K562 (cell line): ENCODE measurements around the gene FGF21. TPM values are rescaled to one million over a fixed set of nuclear protein-coding genes. Genes with fewer than 3 reads are reported as not detected.

ENCODE experiments used
- ARHGAP35 ChIP-seq: fragments of 450-650 bp; IDR thresholded peaks from 2 replicates; pipeline ENCODE4 v1.6.1; 2018; ENCODE audit not compliant: partially characterized antibody
- ARID2 ChIP-seq: fragments of 450-650 bp; IDR thresholded peaks from 2 replicates; pipeline ENCODE4 v1.6.1; 2017; ENCODE audit warnings: antibody characterized with exemption, mild to moderate bottlenecking
- BCL6 ChIP-seq: fragments of 250-450 bp; sonication (Bioruptor Pico); IDR thresholded peaks from 2 replicates; pipeline ENCODE4 v1.4.0; 2020
- CBX2 ChIP-seq: fragments of 200-600 bp; sonication (generic); IDR thresholded peaks from one replicate; pipeline ENCODE4 v1.6.1; 2012; ENCODE audit warnings: mild to moderate bottlenecking, low read length, inconsistent platforms; ENCODE audit not compliant: insufficient read depth, poor library complexity, severe bottlenecking
- EHMT2 ChIP-seq: fragments of 450-650 bp; IDR thresholded peaks from 2 replicates; pipeline ENCODE4 v1.6.1; 2018; ENCODE audit warnings: antibody characterized with exemption
- KAT2B ChIP-seq: IDR thresholded peaks from one replicate; pipeline ENCODE4 v1.6.1; 2012; ENCODE audit warnings: low read depth, mild to moderate bottlenecking, control low read depth, inconsistent platforms, low read length, moderate library complexity
- MAZ ChIP-seq, 2 experiments: fragments of 450-650 bp in 1 of 2; sonication (generic) in 1 of 2; formaldehyde crosslinking; IDR thresholded peaks in 1 of 2; conservative IDR thresholded peaks in 1 of 2; 2 replicates each; pipeline versions ENCODE4 v1.4.0 to v1.5.0; 2020; ENCODE audit warnings: mild to moderate bottlenecking in 1 of 2, missing genetic modification reagents in 1 of 2
- NELFE ChIP-seq: IDR thresholded peaks from 2 replicates; pipeline ENCODE4 v1.6.1; 2011; ENCODE audit warnings: mild to moderate bottlenecking; ENCODE audit not compliant: insufficient read depth, insufficient read length
- NFRKB ChIP-seq: fragments of 450-650 bp; IDR thresholded peaks from 2 replicates; pipeline ENCODE4 v1.6.1; 2016; ENCODE audit warnings: low read depth
- NFXL1 ChIP-seq: fragments of 450-650 bp; formaldehyde crosslinking; IDR thresholded peaks from 2 replicates; pipeline ENCODE4 v1.4.0; 2021; ENCODE audit warnings: mild to moderate bottlenecking
- NONO ChIP-seq, 2 experiments: fragments of 200-400 bp in 1 of 2; fragments of 450-650 bp in 1 of 2; formaldehyde crosslinking in 1 of 2; IDR thresholded peaks; 2 replicates each; pipeline ENCODE4 v1.6.1; 2017; ENCODE audit warnings: low read depth in 2 of 2, mild to moderate bottlenecking in 2 of 2, moderate library complexity in 2 of 2, low read length in 1 of 2
- REST ChIP-seq, 2 experiments: fragments of 450-650 bp; formaldehyde crosslinking in 1 of 2; IDR thresholded peaks; 2 replicates each; pipeline versions ENCODE4 v1.4.0 to v1.6.1; 2014 to 2020; ENCODE audit warnings: mild to moderate bottlenecking in 2 of 2, borderline replicate concordance in 1 of 2, low read depth in 1 of 2
- SRSF1 ChIP-seq: fragments of 200-400 bp; formaldehyde crosslinking; IDR thresholded peaks from 2 replicates; pipeline ENCODE4 v1.6.1; 2017; ENCODE audit warnings: mild to moderate bottlenecking, low read depth, low read length, moderate library complexity
- TAF7 ChIP-seq: fragments of 450-650 bp; IDR thresholded peaks from 2 replicates; pipeline ENCODE4 v1.6.1; 2016; ENCODE audit warnings: missing genetic modification characterization, missing compliant biosample characterization
- VEZF1 ChIP-seq: fragments of 200-800 bp; sonication (Bioruptor generic); IDR thresholded peaks from 2 replicates; pipeline ENCODE4 v1.6.1; 2017; ENCODE audit warnings: missing genetic modification characterization, missing compliant biosample characterization
- ZBTB8A ChIP-seq: fragments of 450-650 bp; IDR thresholded peaks from 2 replicates; pipeline ENCODE4 v1.6.1; 2018; ENCODE audit warnings: mild to moderate bottlenecking, moderate library complexity; ENCODE audit not compliant: partially characterized antibody
- ZNF316 ChIP-seq: fragments of 450-650 bp; IDR thresholded peaks from 2 replicates; pipeline ENCODE4 v1.6.1; 2016
- ZNF347 ChIP-seq: fragments of 450-650 bp; formaldehyde crosslinking; IDR thresholded peaks from 2 replicates; pipeline ENCODE4 v1.4.0; 2020; ENCODE audit warnings: low read depth, mild to moderate bottlenecking, moderate library complexity
- polyA plus RNA-seq, 8 experiments: library from polyadenylated mRNA; depleted of rRNA in 4 of 8; stranded (reverse) in 5 of 8; unstranded in 3 of 8; fragments of >200 nt; fragmentation: Nextera tagmentation in 2 of 8; fragmentation: Illumina TruSeq in 1 of 8; extraction: Ambion mirVana in 2 of 8; extraction: Trizol in 1 of 8; gene quantifications; 2 replicates each; pipeline versions ENCODE4 v1.2.1 to v1.2.3, GENCODE V29; 2011 to 2014; ENCODE audit warnings: inconsistent platforms in 1 of 8, missing spikeins in 1 of 8
- total RNA-seq, 7 experiments: library from RNA; depleted of rRNA in 6 of 7; stranded (reverse); fragments of >200 nt in 6 of 7; fragmentation: Illumina TruSeq in 2 of 7; extraction: Trizol in 2 of 7; gene quantifications; 2 replicates each; pipeline versions ENCODE4 v1.2.1 to v1.2.3, GENCODE V29; 2011 to 2021; ENCODE audit warnings: low replicate concordance in 1 of 7
- TF ChIP-seq, protein P1 (sequence below): sonication (generic); formaldehyde crosslinking; IDR thresholded peaks from 2 replicates; pipeline ENCODE4 v1.8.0; 2022; ENCODE audit warnings: missing genetic modification reagents, mild to moderate bottlenecking, moderate library complexity, borderline replicate concordance

The FGF21 gene
- total and polyA plus RNA-seq, 9 of the 15 experiments (the other 6 are each of a cell fraction or from before 2014, with no cell fraction given): 0.04 to 0.77 (median 0.09) TPM; not detected in 6

- TF ChIP-seq CBX2: no peak
- no peak for TF ChIP-seq ARID2
- no peak for TF ChIP-seq REST (IDR thresholded peaks at IDR 0.05; ENCODE audit: borderline replicate concordance)
- no peak for TF ChIP-seq REST (CRISPR knock-in tag; IDR thresholded peaks at IDR 0.05; ENCODE audit: low read depth)
- TF ChIP-seq NONO (IDR thresholded peaks at IDR 0.05; ENCODE audit: low read depth in 2 of 2, low read length in 1 of 2): no peak
- TF ChIP-seq NELFE: no peak
- TF ChIP-seq SRSF1: no peak
- no peak for TF ChIP-seq ZBTB8A
- no peak for TF ChIP-seq ARHGAP35
- TF ChIP-seq ZNF347: no peak
- TF ChIP-seq, protein P1, sequence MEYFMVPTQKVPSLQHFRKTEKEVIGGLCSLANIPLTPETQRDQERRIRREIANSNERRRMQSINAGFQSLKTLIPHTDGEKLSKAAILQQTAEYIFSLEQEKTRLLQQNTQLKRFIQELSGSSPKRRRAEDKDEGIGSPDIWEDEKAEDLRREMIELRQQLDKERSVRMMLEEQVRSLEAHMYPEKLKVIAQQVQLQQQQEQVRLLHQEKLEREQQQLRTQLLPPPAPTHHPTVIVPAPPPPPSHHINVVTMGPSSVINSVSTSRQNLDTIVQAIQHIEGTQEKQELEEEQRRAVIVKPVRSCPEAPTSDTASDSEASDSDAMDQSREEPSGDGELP (CRISPR knock-in tag): peak; percentile 43; the same call in 1 of the 2 replicates
- no peak for TF ChIP-seq BCL6 (CRISPR knock-in tag)
- peak in 1 of 2 experiments; percentile 45; a peak in 1 of 4 replicates for TF ChIP-seq MAZ (CRISPR knock-in tag; conservative IDR thresholded peaks at IDR 0.05 in 1 of 2, IDR thresholded peaks at IDR 0.05 in 1 of 2)
- no peak for TF ChIP-seq NFXL1
- TF ChIP-seq VEZF1 (CRISPR knock-in tag): no peak
- TF ChIP-seq ZNF316: no peak
- no peak for TF ChIP-seq TAF7
- no peak for TF ChIP-seq EHMT2
- peak; percentile 85 for TF ChIP-seq NFRKB
- no peak for TF ChIP-seq KAT2B
Measured at GRCh38 chr19:48755084-48755641, at the start of gene FGF21 (continued).
